Measurements from ENCODE around the gene MYH14.

- TF ChIP-seq POLR2AphosphoS5 (IDR thresholded peaks at IDR 0.05): peak in 1 of 2 donors; percentile 50
- no peak for TF ChIP-seq CTCF (IDR thresholded peaks at IDR 0.05)
Observed at GRCh38 chr19:50358483-50359327, 155.3 kb downstream of the MYH14 start.
